Measurements from ENCODE around the gene EFCAB9.
A peak's percentile ranks its signal among the peaks of the same experiment; 100 is the strongest.
"Not testable (repeated sequence)": the region's sequence is repeated elsewhere in the genome, so short reads cannot be mapped to it uniquely, and the experiment has no call there.

Gene EFCAB9

GRCh38 chr5:172193872-172194271 lies at the start of gene EFCAB9:
Gene EFCAB9 (plus strand): TSS chr5:172194172. CDS start chr5:172194173, 1 bp downstream.
- Mint-ChIP-seq H3K4me1 (ENCODE audit: low read depth) (peaks cover 4% of the 10 kb centered on the region), H3K36me3 (ENCODE audit: low read depth) (no peaks in the 10 kb centered on the region), H3K9me3 (no peaks in the 10 kb centered on the region), H3K27me3 (ENCODE audit: low read depth) (peaks cover 19% of the 10 kb centered on the region), H3K4me3 (no peak within 1 kb of the TSS), H3K27ac (no peak within 1 kb of the TSS)
- DNase-seq (ENCODE audit: low spot score), result no peak

DNA sequence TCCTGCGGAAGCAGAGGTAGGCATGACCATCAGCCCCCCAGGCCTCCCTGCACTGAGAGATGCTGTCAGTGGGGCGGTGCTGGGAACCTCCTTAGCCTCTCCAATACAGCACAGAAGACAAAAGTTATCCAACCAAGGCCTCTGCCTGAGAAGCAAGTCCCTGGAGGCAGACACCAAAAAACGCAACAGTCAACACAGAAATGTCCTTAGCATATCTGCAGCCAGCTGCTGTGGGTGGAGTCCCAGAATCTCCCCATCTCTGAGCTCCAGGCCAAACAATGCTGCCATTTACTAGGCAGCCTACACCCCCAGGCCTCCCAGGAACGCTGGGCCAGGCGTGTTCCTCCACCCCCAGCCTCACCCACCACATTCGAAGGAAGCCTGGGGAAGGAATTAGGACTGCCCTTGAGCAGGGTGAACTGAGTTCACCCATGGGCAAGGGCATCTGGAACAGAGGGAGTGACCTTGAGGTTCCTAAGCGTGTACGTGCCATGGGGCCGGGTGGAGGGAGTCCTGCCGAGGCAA lies 49.6 kb upstream of the EFCAB9 start:
- no peaks in the 10 kb centered on the region for H3K9me3 Mint-ChIP-seq
- H3K27me3 Mint-ChIP-seq (ENCODE audit: low read depth), result no peaks in the 10 kb centered on the region
- H3K27ac Mint-ChIP-seq, result no peak overlapping the region
- H3K36me3 Mint-ChIP-seq (ENCODE audit: low read depth), result peaks cover 42% of the 10 kb centered on the region
- no peak overlapping the region for H3K4me3 Mint-ChIP-seq
- no peak for DNase-seq (ENCODE audit: low spot score)
- H3K4me1 Mint-ChIP-seq (ENCODE audit: low read depth), result peaks cover 28% of the 10 kb centered on the region

GRCh38 chr5:172144931-172145869 lies 48.8 kb upstream of the EFCAB9 start:
- H3K4me3 Mint-ChIP-seq, result no peak overlapping the region

GRCh38 chr5:172145870-172146747 lies 47.9 kb upstream of the EFCAB9 start:
- peak overlapping the region; percentile 31 for H3K27ac Mint-ChIP-seq
- no peak for DNase-seq (ENCODE audit: low spot score)
- H3K27me3 Mint-ChIP-seq (ENCODE audit: low read depth), result no peaks in the 10 kb centered on the region
- H3K4me3 Mint-ChIP-seq, result no peak overlapping the region
- peaks cover 25% of the 10 kb centered on the region for H3K4me1 Mint-ChIP-seq (ENCODE audit: low read depth)
- H3K9me3 Mint-ChIP-seq, result no peaks in the 10 kb centered on the region
- H3K36me3 Mint-ChIP-seq (ENCODE audit: low read depth), result peaks cover 42% of the 10 kb centered on the region

More at GRCh38 chr5:172144931-172145869, 48.8 kb upstream of the EFCAB9 start:
- Mint-ChIP-seq H3K36me3 (ENCODE audit: low read depth) (peaks cover 37% of the 10 kb centered on the region), H3K27ac (peak overlapping the region; percentile 31), H3K9me3 (no peaks in the 10 kb centered on the region), H3K27me3 (ENCODE audit: low read depth) (no peaks in the 10 kb centered on the region), H3K4me1 (ENCODE audit: low read depth) (peaks cover 20% of the 10 kb centered on the region)
- no peak for DNase-seq (ENCODE audit: low spot score)

GRCh38 chr5:172146748-172147092 lies 47.3 kb upstream of the EFCAB9 start:
- Mint-ChIP-seq H3K27ac (no peak overlapping the region), H3K4me3 (no peak overlapping the region), H3K27me3 (ENCODE audit: low read depth) (no peaks in the 10 kb centered on the region), H3K9me3 (no peaks in the 10 kb centered on the region), H3K36me3 (ENCODE audit: low read depth) (peaks cover 45% of the 10 kb centered on the region), H3K4me1 (ENCODE audit: low read depth) (peaks cover 28% of the 10 kb centered on the region)
- DNase-seq (ENCODE audit: low spot score), result no peak

DNA sequence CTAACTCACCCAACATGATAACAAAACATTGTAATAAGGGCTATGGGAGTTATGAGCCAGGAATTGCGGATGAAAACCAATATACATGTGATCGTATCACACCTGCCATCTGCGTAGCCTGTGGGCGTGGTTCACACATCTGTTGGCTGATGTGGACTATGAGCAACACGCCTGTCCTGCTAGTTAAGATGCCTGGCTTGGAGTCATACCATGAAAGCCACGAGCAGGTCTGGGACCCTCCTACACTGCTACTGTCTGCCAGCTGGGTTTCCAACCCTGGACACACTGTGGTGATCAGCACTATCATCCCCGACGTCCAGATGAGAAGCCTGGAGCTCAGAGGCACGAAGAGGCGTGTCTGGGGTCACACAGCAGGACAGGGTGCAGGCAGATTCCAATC lies 46.1 kb upstream of the EFCAB9 start:
- peaks cover 32% of the 10 kb centered on the region for H3K4me1 Mint-ChIP-seq (ENCODE audit: low read depth)
- no peak overlapping the region for H3K4me3 Mint-ChIP-seq
- no peaks in the 10 kb centered on the region for H3K27me3 Mint-ChIP-seq (ENCODE audit: low read depth)
- DNase-seq (ENCODE audit: low spot score), result no peak
- H3K9me3 Mint-ChIP-seq, result no peaks in the 10 kb centered on the region
- H3K36me3 Mint-ChIP-seq (ENCODE audit: low read depth), result peaks cover 51% of the 10 kb centered on the region
- no peak overlapping the region for H3K27ac Mint-ChIP-seq

GRCh38 chr5:172148381-172148780 lies 45.6 kb upstream of the EFCAB9 start:
- Mint-ChIP-seq H3K27me3 (ENCODE audit: low read depth) (no peaks in the 10 kb centered on the region), H3K9me3 (no peaks in the 10 kb centered on the region), H3K36me3 (ENCODE audit: low read depth) (peaks cover 55% of the 10 kb centered on the region), H3K4me1 (ENCODE audit: low read depth) (peaks cover 35% of the 10 kb centered on the region), H3K4me3 (no peak overlapping the region), H3K27ac (no peak overlapping the region)
- no peak for DNase-seq (ENCODE audit: low spot score)

DNA sequence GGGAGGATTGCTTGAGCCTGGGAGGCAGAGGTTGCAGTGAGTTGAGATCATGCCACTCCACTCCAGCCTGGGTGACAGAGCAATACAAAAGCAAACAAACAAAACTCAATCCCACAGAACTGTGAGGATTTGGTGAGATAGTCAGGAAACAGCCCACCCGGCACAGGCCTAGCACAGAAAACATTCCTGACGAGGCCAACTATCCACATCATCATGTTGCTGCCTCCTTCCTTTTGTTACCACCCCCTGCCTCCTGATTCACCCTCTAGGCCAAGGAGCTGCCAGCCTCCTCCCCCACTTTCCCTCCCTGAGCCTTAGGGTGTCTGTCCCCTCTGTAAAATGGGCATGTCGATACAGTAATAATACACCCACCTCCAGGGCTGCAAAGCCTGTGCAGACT lies 44.9 kb upstream of the EFCAB9 start:
- H3K36me3 Mint-ChIP-seq (ENCODE audit: low read depth), result peaks cover 59% of the 10 kb centered on the region

DNA sequence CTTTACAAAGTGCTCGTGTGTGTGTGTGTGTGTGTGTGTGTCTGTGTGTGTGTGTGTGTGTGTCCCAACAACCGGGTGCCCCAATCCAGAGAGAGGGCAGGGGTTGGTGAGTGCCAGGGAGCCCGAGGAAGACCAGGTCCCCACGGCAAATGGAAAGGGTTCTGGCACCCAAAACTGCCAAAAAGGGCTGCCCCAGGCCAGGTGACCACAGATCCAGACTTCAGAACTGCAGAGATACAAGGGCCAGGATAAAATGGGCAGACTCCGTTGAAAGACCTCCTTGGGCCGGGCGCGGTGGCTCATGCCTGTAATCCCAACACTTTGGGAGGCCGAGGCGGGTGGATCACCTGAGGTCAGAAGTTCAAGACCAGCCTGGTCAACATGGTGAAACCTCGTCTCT lies 44.5 kb upstream of the EFCAB9 start:
- not testable (repeated sequence) for H3K27me3 Mint-ChIP-seq (ENCODE audit: low read depth); DNase-seq (ENCODE audit: low spot score); H3K4me3 Mint-ChIP-seq; H3K9me3 Mint-ChIP-seq; H3K27ac Mint-ChIP-seq
- Mint-ChIP-seq H3K36me3 (ENCODE audit: low read depth) (peaks cover 60% of the 10 kb centered on the region), H3K4me1 (ENCODE audit: low read depth) (peaks cover 38% of the 10 kb centered on the region)

More for the DNA sequence above, 44.9 kb upstream of the EFCAB9 start:
- Mint-ChIP-seq H3K4me1 (ENCODE audit: low read depth) (peaks cover 37% of the 10 kb centered on the region), H3K9me3 (no peaks in the 10 kb centered on the region), H3K27me3 (ENCODE audit: low read depth) (no peaks in the 10 kb centered on the region), H3K27ac (no peak overlapping the region), H3K4me3 (no peak overlapping the region)
- no peak for DNase-seq (ENCODE audit: low spot score)

DNA sequence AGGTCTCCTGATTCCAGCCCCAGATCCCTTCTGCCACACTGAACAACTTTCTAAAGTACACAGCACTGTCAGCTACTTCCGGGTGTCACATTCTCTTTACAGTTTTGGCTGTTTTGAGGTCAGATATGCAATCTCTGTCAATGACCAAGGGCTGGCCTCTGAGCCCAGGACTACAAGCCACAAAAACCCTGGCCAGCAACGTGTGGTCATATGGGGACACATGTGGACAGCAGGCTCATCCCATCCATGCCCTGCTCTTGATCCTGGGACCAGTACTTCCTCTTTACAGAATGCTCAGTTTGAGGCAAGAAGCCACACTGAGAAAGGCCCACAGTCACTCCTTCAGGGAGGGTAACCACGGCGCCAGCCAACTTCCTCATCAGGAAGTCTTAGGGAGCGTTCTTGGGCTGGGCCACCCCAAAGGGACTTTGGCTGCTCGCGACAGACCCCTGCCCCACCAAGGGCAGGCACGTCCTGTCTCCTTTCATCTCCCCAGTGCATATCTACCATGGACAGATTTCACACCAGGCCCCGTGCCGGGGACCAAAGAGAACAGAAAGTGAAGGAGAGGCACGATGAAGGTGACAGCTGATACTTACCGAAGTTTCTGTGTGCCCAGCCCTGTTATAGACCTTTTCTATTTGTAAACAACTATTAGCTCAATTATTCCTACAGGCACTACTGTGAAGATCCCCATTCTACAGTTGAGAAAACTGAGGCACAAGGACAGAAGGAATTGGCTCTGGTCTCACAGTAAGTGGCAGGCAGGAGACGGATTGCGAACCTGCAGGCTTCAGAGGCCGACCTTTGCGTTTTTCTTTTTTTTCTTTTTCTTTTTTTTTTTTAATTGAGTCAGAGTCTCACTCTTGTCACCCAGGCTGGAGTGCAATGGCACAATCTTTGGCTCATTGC lies 43.2 kb upstream of the EFCAB9 start:
- H3K9me3 Mint-ChIP-seq, result no peaks in the 10 kb centered on the region

GRCh38 chr5:172151661-172152210 lies 42.2 kb upstream of the EFCAB9 start:
- H3K4me3 Mint-ChIP-seq, result peak overlapping the region; percentile 47
- H3K4me1 Mint-ChIP-seq (ENCODE audit: low read depth), result peaks cover 41% of the 10 kb centered on the region
- H3K27me3 Mint-ChIP-seq (ENCODE audit: low read depth), result no peaks in the 10 kb centered on the region
- DNase-seq (ENCODE audit: low spot score), result no peak
- H3K27ac Mint-ChIP-seq, result peak overlapping the region; percentile 62
- H3K9me3 Mint-ChIP-seq, result no peaks in the 10 kb centered on the region
- H3K36me3 Mint-ChIP-seq (ENCODE audit: low read depth), result peaks cover 74% of the 10 kb centered on the region

More for the DNA sequence above, 43.2 kb upstream of the EFCAB9 start:
- H3K27me3 Mint-ChIP-seq (ENCODE audit: low read depth), result no peaks in the 10 kb centered on the region
- H3K4me3 Mint-ChIP-seq, result peak overlapping the region; percentile 47
- peaks cover 68% of the 10 kb centered on the region for H3K36me3 Mint-ChIP-seq (ENCODE audit: low read depth)
- H3K4me1 Mint-ChIP-seq (ENCODE audit: low read depth), result peaks cover 42% of the 10 kb centered on the region
- peak; percentile 12 for DNase-seq (ENCODE audit: low spot score)
- H3K27ac Mint-ChIP-seq, result peak overlapping the region; percentile 62

- no peaks in the 10 kb centered on the region for H3K9me3 Mint-ChIP-seq
Observed at GRCh38 chr5:172153695-172154094, 40.3 kb upstream of the EFCAB9 start.

DNA sequence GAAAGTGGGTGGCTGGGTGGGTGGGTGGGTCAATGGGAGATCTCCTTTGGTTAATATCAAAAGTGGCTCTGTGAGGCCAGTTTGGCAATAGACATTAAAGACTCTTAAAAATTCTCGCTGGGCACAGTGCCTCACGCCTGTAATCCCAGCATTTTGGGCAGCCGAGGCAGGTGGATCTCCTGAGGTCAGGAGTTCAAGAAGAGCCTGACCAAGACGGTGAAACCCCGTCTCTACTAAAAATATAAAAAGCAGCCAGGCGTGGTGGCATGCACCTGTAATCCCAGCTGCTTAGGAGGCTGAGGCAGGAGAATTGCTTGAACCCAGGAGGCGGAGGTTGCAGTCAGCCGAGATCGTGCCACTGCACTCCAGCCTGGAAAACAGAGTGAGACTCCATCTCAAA lies 38.9 kb upstream of the EFCAB9 start:
- H3K9me3 Mint-ChIP-seq; H3K27ac Mint-ChIP-seq; DNase-seq (ENCODE audit: low spot score); H3K4me3 Mint-ChIP-seq; H3K27me3 Mint-ChIP-seq (ENCODE audit: low read depth): not testable (repeated sequence)
- peaks cover 76% of the 10 kb centered on the region for H3K36me3 Mint-ChIP-seq (ENCODE audit: low read depth)
- peaks cover 52% of the 10 kb centered on the region for H3K4me1 Mint-ChIP-seq (ENCODE audit: low read depth)

More at GRCh38 chr5:172153695-172154094, 40.3 kb upstream of the EFCAB9 start:
- no peaks in the 10 kb centered on the region for H3K27me3 Mint-ChIP-seq (ENCODE audit: low read depth)
- H3K36me3 Mint-ChIP-seq (ENCODE audit: low read depth), result peaks cover 77% of the 10 kb centered on the region
- DNase-seq (ENCODE audit: low spot score), result no peak
- H3K4me3 Mint-ChIP-seq, result no peak overlapping the region
- H3K27ac Mint-ChIP-seq, result peak overlapping the region; percentile 34
- peaks cover 51% of the 10 kb centered on the region for H3K4me1 Mint-ChIP-seq (ENCODE audit: low read depth)

Measured in T-helper 2 cell treated with Interferon-gamma antibody and Interleukin-4, amounts not matched to agents 5 μg/mL and 100 μg/mL, for 36 hours (primary cell).